ENCODE data around the gene SLC4A4.

DNA sequence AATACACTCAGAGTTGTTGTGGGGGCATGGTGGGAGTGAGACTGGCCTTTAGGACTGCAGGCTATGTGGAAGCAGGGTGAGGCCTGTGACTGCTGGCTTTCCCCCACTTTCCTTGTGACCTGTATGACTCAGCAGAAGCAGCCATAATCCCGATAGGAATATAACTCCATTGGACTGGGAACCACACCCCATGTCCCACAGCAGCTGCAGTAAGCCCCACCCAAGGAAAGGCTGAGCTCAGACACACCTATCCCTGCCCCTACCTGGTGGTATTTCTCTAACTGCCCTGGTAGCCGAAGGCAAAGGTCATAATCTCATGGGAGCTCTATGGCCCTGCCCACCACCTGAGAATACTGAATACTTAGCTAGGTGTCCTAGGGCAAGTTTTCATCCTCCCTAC, 275.8 kb downstream of the SLC4A4 start:
- TF ChIP-seq EZH2 (IDR thresholded peaks at IDR 0.05; ENCODE audit: low read length): no peak
- TF ChIP-seq, protein P1, sequence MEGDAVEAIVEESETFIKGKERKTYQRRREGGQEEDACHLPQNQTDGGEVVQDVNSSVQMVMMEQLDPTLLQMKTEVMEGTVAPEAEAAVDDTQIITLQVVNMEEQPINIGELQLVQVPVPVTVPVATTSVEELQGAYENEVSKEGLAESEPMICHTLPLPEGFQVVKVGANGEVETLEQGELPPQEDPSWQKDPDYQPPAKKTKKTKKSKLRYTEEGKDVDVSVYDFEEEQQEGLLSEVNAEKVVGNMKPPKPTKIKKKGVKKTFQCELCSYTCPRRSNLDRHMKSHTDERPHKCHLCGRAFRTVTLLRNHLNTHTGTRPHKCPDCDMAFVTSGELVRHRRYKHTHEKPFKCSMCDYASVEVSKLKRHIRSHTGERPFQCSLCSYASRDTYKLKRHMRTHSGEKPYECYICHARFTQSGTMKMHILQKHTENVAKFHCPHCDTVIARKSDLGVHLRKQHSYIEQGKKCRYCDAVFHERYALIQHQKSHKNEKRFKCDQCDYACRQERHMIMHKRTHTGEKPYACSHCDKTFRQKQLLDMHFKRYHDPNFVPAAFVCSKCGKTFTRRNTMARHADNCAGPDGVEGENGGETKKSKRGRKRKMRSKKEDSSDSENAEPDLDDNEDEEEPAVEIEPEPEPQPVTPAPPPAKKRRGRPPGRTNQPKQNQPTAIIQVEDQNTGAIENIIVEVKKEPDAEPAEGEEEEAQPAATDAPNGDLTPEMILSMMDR (optimal IDR thresholded peaks at IDR 0.05 in 1 of 3, IDR thresholded peaks at IDR 0.05 in 1 of 3, conservative IDR thresholded peaks at IDR 0.05 in 1 of 3; ENCODE audit: extremely low read depth in 1 of 3, insufficient read depth in 2 of 3, low read length in 3 of 3): no peak
